Prostate gland (tissue), 2 donors: ENCODE data around the gene HDAC8. TPM values are rescaled to one million over a fixed set of nuclear protein-coding genes. Genes with fewer than 3 reads are reported as not detected.
"Not testable (repeated sequence)": the region's sequence is repeated elsewhere in the genome, so short reads cannot be mapped to it uniquely, and the experiment has no call there.

ENCODE experiments used
- DNase-seq: peaks from one replicate; pipeline ENCODE4 v3.0.0-alpha.2; 2019; ENCODE audit warnings: low spot score
- H3K27ac ChIP-seq, 2 donors: fragments of 200-600 bp; sonication (generic); 2 replicates each; pipeline ENCODE4 v1.5.1; 2017 to 2019
- H3K27me3 ChIP-seq: fragments of 200-600 bp; sonication (generic); replicated peaks from 2 replicates; pipeline ENCODE4 v1.5.1; 2019; ENCODE audit not compliant: insufficient read depth
- H3K36me3 ChIP-seq, 2 donors: fragments of 200-600 bp; sonication (generic); 1 replicate in 1 of 2; 2 replicates in 1 of 2; pipeline versions ENCODE4 v1.5.1 to v1.8.1; 2017 to 2019
- H3K4me1 ChIP-seq: fragments of 200-600 bp; sonication (generic); replicated peaks from 2 replicates; pipeline ENCODE4 v1.5.1; 2019
- H3K4me3 ChIP-seq, 2 donors: fragments of 200-600 bp; sonication (generic); 2 replicates each; pipeline ENCODE4 v1.5.1; 2017 to 2019
- H3K9me3 ChIP-seq: fragments of 200-600 bp; sonication (generic); 2 replicates; pipeline ENCODE4 v1.5.1; 2017
- POLR2A ChIP-seq: fragments of 450-650 bp; IDR thresholded peaks from one replicate; pipeline ENCODE4 v1.6.1; 2016; ENCODE audit warnings: antibody characterized with exemption, mild to moderate bottlenecking
- POLR2AphosphoS5 ChIP-seq: sonication (generic); formaldehyde crosslinking; IDR thresholded peaks from one replicate; pipeline ENCODE4 v1.6.1; 2017; ENCODE audit warnings: antibody characterized with exemption
- WGBS: methylation state at CpG from one replicate; pipeline ENCODE4 v1.1.5; 2018; 5-methylcytosine and 5-hydroxymethylcytosine counted together
- intact Hi-C: fragments of 100-400 bp; cut with DNase I; formaldehyde crosslinking; loops from one replicate; pipeline ENCODE4 v1.14.2; 2022
- total RNA-seq, 2 donors: library from RNA; depleted of rRNA; stranded (reverse); fragments of >200 nt; gene quantifications; one replicate each; pipeline ENCODE4 v1.1.0, GENCODE V29; 2016
- TF ChIP-seq, protein P1 (sequence below), 4 experiments: fragments of 200-600 bp in 2 of 4; fragments of 450-650 bp in 2 of 4; sonication (generic) in 2 of 4; IDR thresholded peaks; 1 replicate in 3 of 4; 2 replicates in 1 of 4; pipeline ENCODE4 v1.5.1; 2016 to 2019; ENCODE audit warnings: antibody characterized with exemption in 4 of 4, mild to moderate bottlenecking in 2 of 4, moderate library complexity in 2 of 4

The HDAC8 gene
- total RNA-seq, 2 donors from 2014 or later: 25.3 to 32.3 TPM

DNA sequence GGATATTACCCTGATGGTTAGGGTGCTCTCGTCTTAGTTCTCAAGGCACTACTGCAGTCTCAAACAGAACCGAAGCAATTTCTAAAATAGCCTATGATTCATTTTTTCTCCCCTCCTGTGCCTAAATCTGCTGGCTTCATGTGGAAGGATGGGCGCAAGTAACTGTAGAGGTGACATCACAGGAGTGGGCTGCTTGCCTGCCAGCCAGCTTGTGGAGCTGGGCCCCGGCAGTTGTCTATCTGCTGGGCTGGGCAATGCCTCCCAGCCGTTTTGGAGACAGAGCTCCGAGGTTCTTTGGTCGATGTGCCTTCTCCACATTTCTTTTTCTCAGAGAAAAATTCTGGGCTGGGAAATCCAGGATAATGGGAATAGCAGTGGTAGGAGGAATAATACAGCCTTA is 232.6 kb downstream of the HDAC8 start:
- intact Hi-C loops: no loop called here
- 91% methylated on average over 7 of the region's 7 CpGs for WGBS
- TF ChIP-seq POLR2AphosphoS5 (no peak), POLR2A (no peak)
- TF ChIP-seq, protein P1, sequence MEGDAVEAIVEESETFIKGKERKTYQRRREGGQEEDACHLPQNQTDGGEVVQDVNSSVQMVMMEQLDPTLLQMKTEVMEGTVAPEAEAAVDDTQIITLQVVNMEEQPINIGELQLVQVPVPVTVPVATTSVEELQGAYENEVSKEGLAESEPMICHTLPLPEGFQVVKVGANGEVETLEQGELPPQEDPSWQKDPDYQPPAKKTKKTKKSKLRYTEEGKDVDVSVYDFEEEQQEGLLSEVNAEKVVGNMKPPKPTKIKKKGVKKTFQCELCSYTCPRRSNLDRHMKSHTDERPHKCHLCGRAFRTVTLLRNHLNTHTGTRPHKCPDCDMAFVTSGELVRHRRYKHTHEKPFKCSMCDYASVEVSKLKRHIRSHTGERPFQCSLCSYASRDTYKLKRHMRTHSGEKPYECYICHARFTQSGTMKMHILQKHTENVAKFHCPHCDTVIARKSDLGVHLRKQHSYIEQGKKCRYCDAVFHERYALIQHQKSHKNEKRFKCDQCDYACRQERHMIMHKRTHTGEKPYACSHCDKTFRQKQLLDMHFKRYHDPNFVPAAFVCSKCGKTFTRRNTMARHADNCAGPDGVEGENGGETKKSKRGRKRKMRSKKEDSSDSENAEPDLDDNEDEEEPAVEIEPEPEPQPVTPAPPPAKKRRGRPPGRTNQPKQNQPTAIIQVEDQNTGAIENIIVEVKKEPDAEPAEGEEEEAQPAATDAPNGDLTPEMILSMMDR (IDR thresholded peaks at IDR 0.05): no peak
- Histone ChIP-seq H3K4me3 (no peak overlapping the region), H3K9me3 (no peaks in the 10 kb centered on the region), H3K4me1 (no peaks in the 10 kb centered on the region), H3K27ac (no peak overlapping the region), H3K27me3 (no peaks in the 10 kb centered on the region), H3K36me3 (no peaks in the 10 kb centered on the region)
- no peak for DNase-seq

- 90% methylated on average over 3 of the region's 3 CpGs for WGBS
These were observed 242.5 kb downstream of the HDAC8 start for GRCh38 chrX:72330131-72330530.

GRCh38 chrX:72326605-72327300 is 245.9 kb downstream of the HDAC8 start:
- 85% methylated on average over 8 of the region's 8 CpGs for WGBS

More at GRCh38 chrX:72330131-72330530, 242.5 kb downstream of the HDAC8 start:
- no peaks in the 10 kb centered on the region for H3K36me3 ChIP-seq
- no peak overlapping the region for H3K4me3 ChIP-seq
- DNase-seq: no peak
- H3K4me1 ChIP-seq: no peaks in the 10 kb centered on the region
- no peaks in the 10 kb centered on the region for H3K27me3 ChIP-seq
- intact Hi-C loops: no loop called here
- no peaks in the 10 kb centered on the region for H3K9me3 ChIP-seq
- no peak overlapping the region for H3K27ac ChIP-seq
- TF ChIP-seq, protein P1 (IDR thresholded peaks at IDR 0.05): no peak
- TF ChIP-seq POLR2AphosphoS5 (no peak), POLR2A (no peak)

DNA sequence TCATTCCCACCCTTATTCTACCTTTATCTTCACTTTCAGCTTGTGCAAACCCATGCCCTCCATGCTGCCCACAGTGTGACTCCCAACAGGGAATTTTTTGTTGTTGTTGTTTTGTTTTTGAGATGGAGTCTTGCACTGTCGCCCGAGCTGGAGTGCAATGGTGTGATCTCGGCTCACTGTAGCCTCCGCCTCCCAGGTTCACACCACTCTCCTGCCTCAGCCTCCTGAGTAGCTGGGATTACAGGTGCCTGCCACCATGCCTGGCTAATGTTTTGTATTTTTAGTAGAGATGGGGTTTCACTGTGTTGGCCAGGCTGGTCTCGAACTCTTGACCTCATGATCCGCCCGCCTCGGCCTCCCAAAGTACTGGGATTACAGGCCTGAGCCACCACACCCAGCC is 253.0 kb downstream of the HDAC8 start:
- H3K9me3 ChIP-seq, H3K4me1 ChIP-seq, H3K4me3 ChIP-seq, H3K27me3 ChIP-seq, intact Hi-C loops, H3K27ac ChIP-seq, DNase-seq, H3K36me3 ChIP-seq: not testable (repeated sequence)
- WGBS: over 99% methylated on average over 8 of the region's 8 CpGs

More at GRCh38 chrX:72326605-72327300, 245.9 kb downstream of the HDAC8 start:
- Histone ChIP-seq H3K27me3 (no peaks in the 10 kb centered on the region), H3K36me3 (no peaks in the 10 kb centered on the region), H3K4me3 (no peak overlapping the region), H3K27ac (no peak overlapping the region), H3K9me3 (no peaks in the 10 kb centered on the region), H3K4me1 (no peaks in the 10 kb centered on the region)
- TF ChIP-seq, protein P1 (IDR thresholded peaks at IDR 0.05): no peak
- no peak for TF ChIP-seq POLR2AphosphoS5
- no peak for TF ChIP-seq POLR2A
- intact Hi-C loops: no loop called here
- DNase-seq: no peak

- Histone ChIP-seq H3K27ac (no peak overlapping the region), H3K27me3 (no peaks in the 10 kb centered on the region), H3K9me3 (no peaks in the 10 kb centered on the region), H3K4me3 (no peak overlapping the region), H3K4me1 (no peaks in the 10 kb centered on the region), H3K36me3 (no peaks in the 10 kb centered on the region)
- TF ChIP-seq POLR2AphosphoS5: no peak
- TF ChIP-seq POLR2A: no peak
- TF ChIP-seq, protein P1 (IDR thresholded peaks at IDR 0.05): no peak
- no peak for DNase-seq
- intact Hi-C loops: no loop called here
- 92% methylated on average over 4 of the region's 4 CpGs for WGBS
These were observed 255.5 kb downstream of the HDAC8 start for GRCh38 chrX:72317139-72317538.
